Kidney epithelial cell (primary cell): ENCODE data around the gene RARRES2. TPM values are rescaled to one million over a fixed set of nuclear protein-coding genes. Genes with fewer than 3 reads are reported as not detected.

Source experiments
- DNase-seq: peaks from one replicate; pipeline ENCODE4 v3.0.0-alpha.2; 2010; ENCODE audit warnings: low read depth
- H3K27me3 ChIP-seq: 2 replicates; pipeline ENCODE4 v1.6.0; 2011; ENCODE audit warnings: low read length; ENCODE audit not compliant: control insufficient read depth, insufficient read depth
- H3K36me3 ChIP-seq: 2 replicates; pipeline ENCODE4 v1.5.1; 2011; ENCODE audit warnings: low read length; ENCODE audit not compliant: control insufficient read depth, insufficient read depth
- H3K4me3 ChIP-seq: 2 replicates; pipeline ENCODE4 v1.5.1; 2011; ENCODE audit warnings: low read depth, mild to moderate bottlenecking, control low read depth, low read length
- total RNA-seq: library from RNA; depleted of rRNA; stranded (reverse); fragments of >200 nt; gene quantifications from 2 replicates; pipeline ENCODE4 v1.2.3, GENCODE V29; 2015
- TF ChIP-seq, protein P1 (sequence below): IDR thresholded peaks from 2 replicates; pipeline ENCODE4 v1.5.1; 2011; ENCODE audit warnings: mild to moderate bottlenecking, moderate library complexity, low read length, control low read depth, inconsistent platforms; ENCODE audit not compliant: insufficient read depth, poor library complexity, severe bottlenecking

RARRES2 gene
- total RNA-seq, 1 donor from 2014 or later: 0.38 TPM

DNA sequence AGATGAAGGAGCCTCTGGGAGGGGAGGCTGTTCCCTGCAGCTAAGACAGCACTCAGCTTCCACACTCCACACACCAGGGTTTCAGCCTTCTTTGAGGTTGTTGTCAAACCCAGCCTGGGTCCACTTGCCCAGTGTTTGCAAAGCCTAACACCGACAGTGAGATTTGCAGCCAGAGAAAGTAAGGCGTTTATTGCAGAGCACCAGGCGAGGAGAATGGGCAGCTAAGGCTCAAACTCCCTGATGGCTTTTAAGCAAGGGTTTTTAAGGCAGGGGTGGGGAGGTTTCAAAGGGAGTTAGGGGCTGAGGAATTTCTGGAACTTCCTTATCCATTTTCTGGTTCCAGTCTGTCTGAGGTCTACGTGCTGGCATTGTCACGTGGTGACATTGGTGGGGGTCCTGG lies 33.0 kb upstream of the RARRES2 start:
- H3K27me3 ChIP-seq: no peaks in the 10 kb centered on the region
- no peak for DNase-seq

DNA sequence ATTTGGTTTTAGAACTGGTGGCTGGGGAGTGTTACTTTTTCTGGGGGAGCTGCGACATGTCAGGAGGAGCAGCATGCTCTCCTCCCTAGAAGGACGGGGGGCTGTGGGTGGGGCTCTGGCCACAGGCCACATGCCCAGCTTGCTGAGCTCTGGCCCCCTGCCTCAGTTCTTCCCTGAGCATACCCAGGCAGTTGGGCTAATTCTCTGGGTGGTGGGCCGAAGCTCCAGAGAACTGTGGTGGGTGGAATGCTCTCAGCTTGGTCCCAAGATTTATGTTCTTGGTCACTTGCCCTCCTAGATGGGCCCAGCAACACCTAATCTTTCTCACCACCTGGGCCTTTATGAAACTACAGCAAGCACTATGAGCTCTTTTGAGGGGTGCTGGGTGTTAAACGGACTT lies 32.6 kb upstream of the RARRES2 start:
- TF ChIP-seq, protein P1, sequence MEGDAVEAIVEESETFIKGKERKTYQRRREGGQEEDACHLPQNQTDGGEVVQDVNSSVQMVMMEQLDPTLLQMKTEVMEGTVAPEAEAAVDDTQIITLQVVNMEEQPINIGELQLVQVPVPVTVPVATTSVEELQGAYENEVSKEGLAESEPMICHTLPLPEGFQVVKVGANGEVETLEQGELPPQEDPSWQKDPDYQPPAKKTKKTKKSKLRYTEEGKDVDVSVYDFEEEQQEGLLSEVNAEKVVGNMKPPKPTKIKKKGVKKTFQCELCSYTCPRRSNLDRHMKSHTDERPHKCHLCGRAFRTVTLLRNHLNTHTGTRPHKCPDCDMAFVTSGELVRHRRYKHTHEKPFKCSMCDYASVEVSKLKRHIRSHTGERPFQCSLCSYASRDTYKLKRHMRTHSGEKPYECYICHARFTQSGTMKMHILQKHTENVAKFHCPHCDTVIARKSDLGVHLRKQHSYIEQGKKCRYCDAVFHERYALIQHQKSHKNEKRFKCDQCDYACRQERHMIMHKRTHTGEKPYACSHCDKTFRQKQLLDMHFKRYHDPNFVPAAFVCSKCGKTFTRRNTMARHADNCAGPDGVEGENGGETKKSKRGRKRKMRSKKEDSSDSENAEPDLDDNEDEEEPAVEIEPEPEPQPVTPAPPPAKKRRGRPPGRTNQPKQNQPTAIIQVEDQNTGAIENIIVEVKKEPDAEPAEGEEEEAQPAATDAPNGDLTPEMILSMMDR: no peak
- no peak overlapping the region for H3K4me3 ChIP-seq
- no peak for DNase-seq
- H3K36me3 ChIP-seq: peaks cover 2% of the 10 kb centered on the region
- H3K27me3 ChIP-seq: no peaks in the 10 kb centered on the region

More for the DNA sequence above, 33.0 kb upstream of the RARRES2 start:
- TF ChIP-seq, protein P1: no peak
- H3K36me3 ChIP-seq: peaks cover 2% of the 10 kb centered on the region
- H3K4me3 ChIP-seq: no peak overlapping the region

DNA sequence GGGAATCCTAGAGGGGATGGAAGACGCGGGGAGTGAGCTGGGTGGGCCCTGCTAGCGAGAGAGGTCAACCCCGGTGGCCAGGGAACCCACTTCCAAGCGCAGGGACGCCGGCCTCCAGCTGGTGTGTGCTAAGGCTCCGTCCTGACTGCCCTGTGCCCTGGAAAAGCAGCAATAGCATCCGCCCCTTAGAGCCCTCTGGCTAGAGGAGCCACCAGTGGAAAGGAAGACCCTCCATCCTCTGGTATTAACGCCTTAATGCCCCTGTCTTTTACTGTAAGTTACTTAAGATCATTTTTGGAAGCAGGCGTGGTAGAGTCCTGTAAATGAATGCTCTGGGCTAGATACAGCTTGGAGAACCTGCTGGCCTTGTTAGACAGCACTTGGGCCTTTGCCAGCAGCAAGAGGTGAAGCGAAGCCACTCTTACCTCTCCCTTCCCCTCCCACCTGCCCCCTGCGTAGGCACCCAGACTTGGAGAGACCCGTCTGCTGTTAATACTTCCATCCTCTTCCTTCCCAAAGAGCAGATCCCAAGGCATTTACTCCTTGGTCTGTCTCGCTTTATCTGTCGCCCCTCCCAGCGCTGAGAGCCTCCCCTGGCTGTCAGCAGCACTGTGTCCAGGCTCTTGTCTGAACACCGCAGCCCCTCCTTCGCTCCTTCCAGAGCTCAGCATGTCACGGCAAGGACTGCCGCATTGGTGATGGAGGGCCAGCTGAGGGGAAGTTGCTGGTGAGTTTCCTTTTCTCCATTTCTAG lies 31.8 kb upstream of the RARRES2 start:
- no peak for DNase-seq
- TF ChIP-seq, protein P1: no peak
- H3K4me3 ChIP-seq: no peak overlapping the region
- no peaks in the 10 kb centered on the region for H3K27me3 ChIP-seq
- peaks cover 2% of the 10 kb centered on the region for H3K36me3 ChIP-seq

DNA sequence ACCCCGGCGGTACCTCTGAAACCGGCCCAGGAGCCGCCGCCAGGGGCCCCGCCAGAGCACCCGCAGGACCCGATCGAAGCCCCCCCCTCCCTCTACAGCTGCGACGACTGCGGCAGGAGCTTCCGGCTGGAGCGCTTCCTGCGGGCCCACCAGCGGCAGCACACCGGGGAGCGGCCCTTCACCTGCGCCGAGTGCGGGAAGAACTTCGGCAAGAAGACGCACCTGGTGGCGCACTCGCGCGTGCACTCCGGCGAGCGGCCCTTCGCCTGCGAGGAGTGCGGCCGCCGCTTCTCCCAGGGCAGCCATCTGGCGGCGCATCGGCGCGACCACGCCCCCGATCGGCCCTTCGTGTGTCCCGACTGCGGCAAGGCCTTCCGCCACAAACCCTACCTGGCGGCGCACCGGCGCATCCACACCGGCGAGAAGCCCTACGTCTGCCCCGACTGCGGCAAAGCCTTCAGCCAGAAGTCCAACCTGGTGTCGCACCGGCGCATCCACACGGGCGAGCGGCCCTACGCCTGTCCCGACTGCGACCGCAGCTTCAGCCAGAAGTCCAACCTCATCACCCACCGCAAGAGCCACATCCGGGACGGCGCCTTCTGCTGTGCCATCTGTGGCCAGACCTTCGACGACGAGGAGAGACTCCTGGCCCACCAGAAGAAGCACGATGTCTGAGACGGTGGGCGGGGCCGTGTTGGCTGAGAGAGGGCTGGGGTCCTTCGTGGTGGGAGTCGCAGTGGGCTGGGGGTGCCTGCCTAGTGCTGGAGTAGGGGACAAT lies 31.0 kb upstream of the RARRES2 start:
- Histone ChIP-seq H3K4me3 (no peak overlapping the region), H3K27me3 (no peaks in the 10 kb centered on the region), H3K36me3 (peaks cover 2% of the 10 kb centered on the region)
- no peak for DNase-seq
- TF ChIP-seq, protein P1: no peak

DNA sequence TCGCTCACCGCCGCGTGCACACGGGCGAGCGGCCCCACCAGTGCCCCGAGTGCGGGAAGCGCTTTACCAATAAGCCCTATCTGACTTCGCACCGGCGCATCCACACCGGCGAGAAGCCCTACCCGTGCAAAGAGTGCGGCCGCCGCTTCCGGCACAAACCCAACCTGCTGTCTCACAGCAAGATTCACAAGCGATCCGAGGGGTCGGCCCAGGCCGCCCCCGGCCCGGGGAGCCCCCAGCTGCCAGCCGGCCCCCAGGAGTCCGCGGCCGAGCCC lies 30.5 kb upstream of the RARRES2 start:
- TF ChIP-seq, protein P1: no peak
- peaks cover 2% of the 10 kb centered on the region for H3K36me3 ChIP-seq
- H3K4me3 ChIP-seq: no peak overlapping the region
- H3K27me3 ChIP-seq: no peaks in the 10 kb centered on the region
- DNase-seq: no peak
